HG03378 (cell line): ENCODE data around the gene ANKFY1.

Source experiments
- ATAC-seq: cut with Tn5 transposase; IDR thresholded peaks from one replicate; pipeline ENCODE4 v1.9.1; 2021; ENCODE audit warnings: mild to moderate bottlenecking, moderate library complexity; ENCODE audit not compliant: unreplicated experiment

The ANKFY1 gene

DNA sequence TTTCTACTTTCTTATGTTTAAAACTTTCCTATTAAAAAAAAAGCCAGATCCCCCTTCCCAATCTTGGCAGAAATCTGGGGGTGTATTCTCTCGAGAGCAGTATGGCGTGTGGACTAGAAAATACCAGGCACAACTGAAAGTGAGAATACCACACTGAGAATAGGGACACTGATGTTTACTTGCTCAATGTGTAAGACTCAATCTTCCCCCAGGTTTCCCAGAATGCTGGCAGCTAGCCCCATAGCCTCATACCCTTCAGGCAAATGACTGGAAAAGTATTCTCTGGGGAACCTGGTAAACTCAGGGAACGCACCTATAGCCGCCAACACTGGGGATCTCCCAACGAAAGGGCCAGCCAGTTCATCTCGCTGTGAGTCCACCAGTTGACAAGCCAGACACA lies 136.2 kb downstream of the ANKFY1 start:
- ATAC-seq = no peak

DNA sequence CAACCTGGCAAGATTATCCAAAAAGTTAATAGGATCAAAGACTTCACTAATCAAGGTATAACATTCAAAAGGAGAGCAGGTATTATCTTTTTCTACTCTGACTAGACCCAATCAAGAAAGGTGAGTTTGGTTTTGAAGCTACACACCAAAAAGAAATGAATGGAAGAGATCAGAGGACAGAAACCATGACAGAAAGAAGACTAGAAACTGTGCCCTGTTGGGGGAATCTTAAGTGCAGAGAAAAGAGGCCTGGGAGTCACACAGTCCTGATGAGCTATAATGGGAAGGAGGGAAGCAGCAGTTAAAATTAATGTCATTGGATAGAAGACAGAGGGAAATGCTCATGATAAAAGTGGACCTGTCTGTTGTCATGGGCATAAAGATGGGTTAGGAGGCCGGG lies 138.2 kb downstream of the ANKFY1 start:
- ATAC-seq = no peak

DNA sequence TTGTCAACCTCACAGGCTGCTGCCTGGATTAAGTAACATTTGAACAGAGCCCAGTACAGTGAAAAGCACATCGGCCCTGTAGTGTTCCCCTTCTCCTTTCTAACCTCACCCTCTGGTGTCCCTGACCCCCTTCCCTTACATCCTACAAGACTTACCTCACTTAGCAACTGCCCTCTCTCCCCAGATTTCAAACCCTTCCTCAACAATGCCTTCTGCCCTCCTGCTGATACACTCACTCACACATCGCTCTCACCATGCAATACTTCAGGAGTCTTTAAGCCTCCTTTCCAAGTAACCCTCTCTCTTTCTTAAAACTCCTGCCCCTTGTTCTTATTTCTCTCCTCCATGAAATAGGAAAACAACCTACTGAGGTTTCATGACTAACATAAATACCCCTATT lies 138.8 kb downstream of the ANKFY1 start:
- no peak for ATAC-seq

DNA sequence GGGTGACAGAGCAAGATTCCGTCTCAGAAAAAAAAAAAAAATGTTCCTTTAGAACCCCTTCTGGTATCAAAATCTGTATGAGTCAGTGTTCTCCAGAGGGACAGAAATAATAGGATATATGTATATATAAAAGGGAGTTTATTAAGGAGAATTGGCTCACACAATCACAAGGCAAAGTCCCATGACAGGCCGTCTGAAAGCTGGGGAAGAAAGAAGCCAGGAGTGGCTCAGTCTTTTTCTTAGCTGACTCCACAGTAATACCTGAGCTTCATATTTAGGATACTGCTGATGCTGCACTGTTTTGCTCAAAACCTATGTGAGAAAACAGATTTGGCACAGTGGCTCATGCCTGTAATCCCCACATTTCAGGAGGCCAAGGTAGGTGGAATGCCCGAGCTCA lies 143.4 kb downstream of the ANKFY1 start:
- ATAC-seq = no peak

DNA sequence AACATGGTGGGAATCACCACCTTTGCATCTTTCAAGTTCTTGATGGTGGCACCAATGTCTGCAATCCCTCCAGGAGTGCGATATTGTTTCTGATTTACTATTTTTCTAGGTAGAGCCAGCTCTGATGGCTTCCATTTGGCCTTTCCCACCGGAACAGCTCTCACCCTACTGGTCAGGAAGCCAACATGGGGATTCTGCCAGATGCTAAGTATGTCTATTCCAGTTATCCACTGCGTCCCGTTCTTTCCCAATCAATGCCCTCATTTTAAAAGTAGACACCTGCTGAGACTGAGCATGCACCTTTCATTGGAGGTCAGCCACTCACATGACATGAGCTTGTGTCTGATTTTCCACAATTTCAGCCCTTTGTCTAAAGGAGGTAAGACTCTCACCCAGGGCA lies 144.5 kb downstream of the ANKFY1 start:
- ATAC-seq = no peak

DNA sequence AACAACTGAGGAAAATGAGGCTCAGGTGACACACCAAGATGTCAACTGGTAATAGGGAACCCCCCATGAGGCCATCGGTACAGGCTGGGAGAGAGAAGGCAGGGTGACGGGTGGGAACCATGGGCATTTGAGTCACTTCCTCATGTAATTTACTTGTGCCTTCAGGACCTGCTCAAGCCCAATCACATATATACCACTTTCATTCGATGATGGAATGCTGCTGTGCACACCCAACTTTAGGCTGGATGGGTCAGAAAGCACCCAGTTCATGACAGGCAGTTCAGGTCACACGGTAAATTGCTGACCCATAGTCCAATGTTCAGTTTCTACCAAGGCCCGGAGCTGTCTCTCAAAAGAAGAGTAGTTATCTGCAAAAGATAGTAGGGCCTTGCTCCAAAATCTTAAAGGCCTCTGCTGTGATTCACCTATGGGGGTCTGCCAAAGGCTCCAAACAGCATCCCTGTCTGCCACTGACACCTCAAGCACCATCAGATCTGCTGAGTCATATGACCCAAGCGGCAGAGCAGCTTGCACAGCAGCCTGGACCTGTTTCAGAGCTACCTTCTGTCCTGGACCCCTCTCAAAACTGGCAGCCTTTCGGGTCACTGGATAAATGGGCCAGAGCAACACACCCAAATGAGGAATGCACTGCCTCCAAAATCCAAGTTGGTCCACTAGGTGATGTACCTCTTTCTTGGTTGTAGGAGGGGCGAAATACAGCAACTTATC lies 145.6 kb downstream of the ANKFY1 start:
- ATAC-seq = no peak

DNA sequence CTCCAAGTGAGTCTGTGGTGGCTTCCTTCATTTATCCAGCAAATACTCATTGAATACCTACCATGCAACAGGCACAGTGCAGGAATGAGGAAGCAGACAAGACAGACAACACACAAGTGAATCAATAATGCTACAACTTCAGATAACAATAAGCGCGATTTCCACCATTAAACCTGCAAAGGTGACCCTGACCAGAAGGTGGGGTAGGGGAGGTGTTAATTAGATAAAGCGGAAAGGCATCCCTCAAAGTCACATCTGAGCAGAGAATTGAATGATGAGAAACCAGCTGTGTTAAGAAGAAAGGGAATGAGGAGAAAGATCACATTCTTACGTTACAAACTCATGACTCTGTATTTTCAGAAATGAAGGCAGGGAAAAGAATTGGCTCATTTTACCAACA lies 147.3 kb downstream of the ANKFY1 start:
- ATAC-seq = no peak
